Subcutaneous adipose tissue (tissue), 4 donors: Measurements from ENCODE around the gene FARSA. TPM values are rescaled to one million over a fixed set of nuclear protein-coding genes. Genes with fewer than 3 reads are reported as not detected.

Source experiments
- CTCF ChIP-seq: fragments of 450-650 bp; IDR thresholded peaks from one replicate; pipeline ENCODE4 v1.5.1; 2016; ENCODE audit warnings: low read depth, mild to moderate bottlenecking, control low read depth, antibody characterized with exemption, moderate library complexity
- total RNA-seq, 4 donors: library from RNA; depleted of rRNA; stranded (reverse); fragments of >200 nt; gene quantifications; one replicate each; pipeline ENCODE4 v1.1.0, GENCODE V29; 2016

The FARSA gene
- total RNA-seq, 4 donors from 2014 or later, result 20.1 to 28.6 (median 22.9) TPM

GRCh38 chr19:12944104-12944674 is 10.7 kb upstream of the FARSA start:
- TF ChIP-seq CTCF, result no peak

GRCh38 chr19:12943437-12944044 is 10.0 kb upstream of the FARSA start:
- no peak for TF ChIP-seq CTCF

- no peak for TF ChIP-seq CTCF
Measured at GRCh38 chr19:12940897-12941296, 7.4 kb upstream of the FARSA start.

GRCh38 chr19:12939975-12940423 is 6.5 kb upstream of the FARSA start:
- no peak for TF ChIP-seq CTCF

- no peak for TF ChIP-seq CTCF
Measured at GRCh38 chr19:12938779-12939601, 5.5 kb upstream of the FARSA start.

- TF ChIP-seq CTCF, result no peak
Measured at GRCh38 chr19:12937927-12938778, 4.6 kb upstream of the FARSA start, which contains the start of gene CALR. Gene CALR, plus strand, starts transcription at chr19:12938609. Its CDS starts 71 bp downstream, at chr19:12938680.
